Esophagus squamous epithelium (tissue), 5 donors: Measurements from ENCODE around the gene SRBD1. TPM values are rescaled to one million over a fixed set of nuclear protein-coding genes. Genes with fewer than 3 reads are reported as not detected.

ENCODE experiments used
- DNase-seq: peaks from one replicate; lab custom pipeline; 2025; lab: John Stamatoyannopoulos, UW
- H3K27ac ChIP-seq, 4 donors: fragments of 200-600 bp; sonication (generic); one replicate each; pipeline ENCODE4 v1.5.1; 2016 to 2019; ENCODE audit warnings: mild to moderate bottlenecking in 1 of 4
- H3K27me3 ChIP-seq, 4 donors: fragments of 200-600 bp; sonication (generic); 1 replicate in 3 of 4; 2 replicates in 1 of 4; pipeline versions ENCODE4 v1.5.1 to v1.6.0; 2017 to 2021; ENCODE audit warnings: antibody characterized with exemption in 1 of 4
- H3K36me3 ChIP-seq, 3 donors: fragments of 200-600 bp; sonication (generic); one replicate each; pipeline ENCODE4 v1.5.1; 2016 to 2019
- H3K4me1 ChIP-seq, 3 donors: fragments of 200-600 bp; sonication (generic); one replicate each; pipeline ENCODE4 v1.5.1; 2017 to 2019
- H3K4me3 ChIP-seq, 4 donors: fragments of 200-600 bp; sonication (generic); 1 replicate in 3 of 4; 2 replicates in 1 of 4; pipeline ENCODE4 v1.5.1; 2016 to 2019; ENCODE audit warnings: mild to moderate bottlenecking in 2 of 4, moderate library complexity in 1 of 4
- H3K9me3 ChIP-seq, 3 donors: fragments of 200-600 bp; sonication (generic); one replicate each; pipeline ENCODE4 v1.5.1; 2016 to 2019
- CTCF ChIP-seq, 6 experiments: fragments of 450-650 bp in 4 of 6; fragments of 200-600 bp in 2 of 6; sonication (generic) in 2 of 6; IDR thresholded peaks; one replicate each; pipeline ENCODE4 v1.5.1; 2016 to 2019; ENCODE audit warnings: antibody characterized with exemption in 6 of 6, mild to moderate bottlenecking in 4 of 6, moderate library complexity in 4 of 6
- POLR2A ChIP-seq, 4 donors: fragments of 450-650 bp; IDR thresholded peaks; one replicate each; pipeline ENCODE4 v1.6.1; 2017; ENCODE audit warnings: antibody characterized with exemption in 4 of 4, mild to moderate bottlenecking in 4 of 4, moderate library complexity in 3 of 4
- WGBS, 2 donors: methylation state at CpG; one replicate each; pipeline ENCODE4 v1.1.5; 2018; 5-methylcytosine and 5-hydroxymethylcytosine counted together
- intact Hi-C: fragments of 100-400 bp; cut with DNase I; formaldehyde crosslinking; loops from one replicate; pipeline ENCODE4 v1.15.0; 2022
- total RNA-seq, 4 donors: library from RNA; depleted of rRNA; stranded (reverse); fragments of >200 nt; gene quantifications; one replicate each; pipeline ENCODE4 v1.1.0, GENCODE V29; 2016
- donor health status: DM: yes; HTN: yes; CAD: no.

SRBD1 gene
- total RNA-seq, 4 donors from 2014 or later = 5.0 to 21.6 (median 13.1) TPM

- Histone ChIP-seq H3K9me3 (no peaks in the 10 kb centered on the region), H3K4me1 (peaks cover 12 to 50% (median 21%) of the 10 kb centered on the region in 3 donors), H3K36me3 (no peaks in the 10 kb centered on the region), H3K27me3 (no peaks in the 10 kb centered on the region), H3K4me3 (peak overlapping the region; percentile 68 to 100 (median 89)), H3K27ac (peak overlapping the region; percentile 93 to 100 (median 99))
- TF ChIP-seq POLR2A (IDR thresholded peaks at IDR 0.05) (no peak), CTCF (IDR thresholded peaks at IDR 0.05) (no peak)
- no peak for DNase-seq
- WGBS, 2 donors = 8 to 10% methylated on average over 8 to 10 of the region's 10 CpGs
- intact Hi-C loops = loop anchor here (2.0 kb wide), 1 partner anchor 129 kb away; no protein-coding TSS in a partner anchor
These were observed 38.4 kb upstream of the SRBD1 start for GRCh38 chr2:45649462-45649857.

- Histone ChIP-seq H3K4me3 (no peak overlapping the region), H3K36me3 (no peaks in the 10 kb centered on the region), H3K4me1 (peaks cover 8 to 47% (median 18%) of the 10 kb centered on the region in 3 donors), H3K27ac (peak overlapping the region in 1 of 4 donors; percentile 100), H3K27me3 (no peaks in the 10 kb centered on the region), H3K9me3 (no peaks in the 10 kb centered on the region)
- 77 to 89% methylated on average over 2 of the region's 2 CpGs for WGBS, 2 donors
- TF ChIP-seq POLR2A (IDR thresholded peaks at IDR 0.05) = no peak
- TF ChIP-seq CTCF (IDR thresholded peaks at IDR 0.05) = no peak
- DNase-seq = no peak
- intact Hi-C loops = loop anchor here (2.0 kb wide), 1 partner anchor 130 kb away; no protein-coding TSS in a partner anchor
These were observed 37.6 kb upstream of the SRBD1 start for GRCh38 chr2:45648636-45649035.

GRCh38 chr2:45647986-45648520 is 37.0 kb upstream of the SRBD1 start:
- WGBS, 2 donors = 90 to 92% methylated on average over 3 of the region's 3 CpGs
- peak overlapping the region in 1 of 4 donors; percentile 100 for H3K27ac ChIP-seq

GRCh38 chr2:45647356-45647755 is 36.3 kb upstream of the SRBD1 start:
- Histone ChIP-seq H3K9me3 (no peaks in the 10 kb centered on the region), H3K27me3 (peaks cover 0 to 11% (median 0%) of the 10 kb centered on the region in 4 donors), H3K36me3 (no peaks in the 10 kb centered on the region), H3K4me3 (no peak overlapping the region), H3K27ac (no peak overlapping the region), H3K4me1 (peaks cover 7 to 43% (median 17%) of the 10 kb centered on the region in 3 donors)
- no peak for TF ChIP-seq POLR2A (IDR thresholded peaks at IDR 0.05)
- TF ChIP-seq CTCF (IDR thresholded peaks at IDR 0.05) = no peak
- no peak for DNase-seq
- intact Hi-C loops = no loop called here
- 79 to 94% methylated on average over 9 of the region's 9 CpGs for WGBS, 2 donors

More at GRCh38 chr2:45647986-45648520, 37.0 kb upstream of the SRBD1 start:
- H3K27me3 ChIP-seq = peaks cover 0 to 4% (median 0%) of the 10 kb centered on the region in 4 donors
- DNase-seq = no peak
- no peaks in the 10 kb centered on the region for H3K9me3 ChIP-seq
- peaks cover 12 to 47% (median 22%) of the 10 kb centered on the region in 3 donors for H3K4me1 ChIP-seq
- no peak overlapping the region for H3K4me3 ChIP-seq
- intact Hi-C loops = loop anchor here (2.0 kb wide), 1 partner anchor 131 kb away; no protein-coding TSS in a partner anchor
- no peaks in the 10 kb centered on the region for H3K36me3 ChIP-seq
- TF ChIP-seq CTCF (IDR thresholded peaks at IDR 0.05) (no peak), POLR2A (IDR thresholded peaks at IDR 0.05) (no peak)

- no peak overlapping the region for H3K27ac ChIP-seq
- no peak for DNase-seq
- H3K9me3 ChIP-seq = no peaks in the 10 kb centered on the region
- H3K27me3 ChIP-seq = peaks cover 0 to 18% (median 0%) of the 10 kb centered on the region in 4 donors
- TF ChIP-seq CTCF (IDR thresholded peaks at IDR 0.05) = no peak
- TF ChIP-seq POLR2A (IDR thresholded peaks at IDR 0.05) = no peak
- H3K4me3 ChIP-seq = no peak overlapping the region
- WGBS, 2 donors = 94 to 95% methylated on average over 2 of the region's 2 CpGs
- H3K36me3 ChIP-seq = no peaks in the 10 kb centered on the region
- H3K4me1 ChIP-seq = peaks cover 5 to 37% (median 17%) of the 10 kb centered on the region in 3 donors
- intact Hi-C loops = no loop called here
These were observed 35.2 kb upstream of the SRBD1 start for GRCh38 chr2:45646289-45646688.
